Stimulated activated memory B cell treated with anti-CD40 and anti-IgM and Interleukin-4, amounts not matched to agents 10 μg/mL and 1 μg/mL and 100 μg/mL, for 72 hours (primary cell): ENCODE data around the gene UBAP1L.
A peak's percentile ranks its signal among the peaks of the same experiment; 100 is the strongest.
"Not testable (repeated sequence)": the region's sequence is repeated elsewhere in the genome, so short reads cannot be mapped to it uniquely, and the experiment has no call there.

Experiments
- ATAC-seq: fragments of 150-1000 bp; cut with Tn5 transposase; 2 replicates; pipeline ENCODE4 v1.10.0; 2021
- H3K27ac Mint-ChIP-seq: one replicate; pipeline ENCODE4 v1.8.0; 2022; ENCODE audit warnings: mild to moderate bottlenecking, mixed read lengths
- H3K27me3 Mint-ChIP-seq: one replicate; pipeline ENCODE4 v1.8.0; 2022; ENCODE audit warnings: mixed read lengths
- H3K36me3 Mint-ChIP-seq: one replicate; pipeline ENCODE4 v1.8.0; 2022; ENCODE audit warnings: mixed read lengths
- H3K4me1 Mint-ChIP-seq: one replicate; pipeline ENCODE4 v1.8.0; 2022; ENCODE audit warnings: mixed read lengths
- H3K4me3 Mint-ChIP-seq: one replicate; pipeline ENCODE4 v1.8.0; 2022; ENCODE audit warnings: mild to moderate bottlenecking, moderate library complexity, mixed read lengths
- H3K9me3 Mint-ChIP-seq: one replicate; pipeline ENCODE4 v1.8.0; 2022; ENCODE audit warnings: mixed read lengths

UBAP1L gene

GRCh38 chr15:65115086-65115485 is at the start of gene UBAP1L:
Gene UBAP1L (minus strand): TSS chr15:65115200. CDS start chr15:65106215, 8,985 bp downstream.
- H3K27me3 Mint-ChIP-seq, result no peaks in the 10 kb centered on the region
- H3K9me3 Mint-ChIP-seq, result no peaks in the 10 kb centered on the region
- ATAC-seq, result no peak
- no peaks in the 10 kb centered on the region for H3K4me1 Mint-ChIP-seq
- no peak within 1 kb of the TSS for H3K4me3 Mint-ChIP-seq
- no peak within 1 kb of the TSS for H3K27ac Mint-ChIP-seq
- H3K36me3 Mint-ChIP-seq, result peaks cover 45% of the 10 kb centered on the region

GRCh38 chr15:65164139-65164538 is 49.1 kb upstream of the UBAP1L start:
- Mint-ChIP-seq H3K27ac (no peak overlapping the region), H3K27me3 (no peaks in the 10 kb centered on the region), H3K4me3 (no peak overlapping the region), H3K36me3 (peaks cover 9% of the 10 kb centered on the region), H3K4me1 (no peaks in the 10 kb centered on the region), H3K9me3 (no peaks in the 10 kb centered on the region)
- no peak for ATAC-seq

- no peak overlapping the region for H3K4me3 Mint-ChIP-seq
- no peak overlapping the region for H3K27ac Mint-ChIP-seq
- H3K27me3 Mint-ChIP-seq, result no peaks in the 10 kb centered on the region
- no peaks in the 10 kb centered on the region for H3K9me3 Mint-ChIP-seq
- peaks cover 9% of the 10 kb centered on the region for H3K36me3 Mint-ChIP-seq
- no peak for ATAC-seq
- H3K4me1 Mint-ChIP-seq, result no peaks in the 10 kb centered on the region
These were observed 48.0 kb upstream of the UBAP1L start for GRCh38 chr15:65163041-65163440.

- ATAC-seq, result no peak
- peaks cover 53% of the 10 kb centered on the region for H3K36me3 Mint-ChIP-seq
These were observed 41.7 kb upstream of the UBAP1L start for GRCh38 chr15:65156692-65157091.

GRCh38 chr15:65154720-65155119 is 39.7 kb upstream of the UBAP1L start:
- no peaks in the 10 kb centered on the region for H3K4me1 Mint-ChIP-seq
- H3K36me3 Mint-ChIP-seq, result peaks cover 49% of the 10 kb centered on the region
- H3K4me3 Mint-ChIP-seq, result no peak overlapping the region
- no peak for ATAC-seq
- no peak overlapping the region for H3K27ac Mint-ChIP-seq
- no peaks in the 10 kb centered on the region for H3K27me3 Mint-ChIP-seq
- no peaks in the 10 kb centered on the region for H3K9me3 Mint-ChIP-seq

More at GRCh38 chr15:65156692-65157091, 41.7 kb upstream of the UBAP1L start:
- Mint-ChIP-seq H3K4me3 (no peak overlapping the region), H3K4me1 (no peaks in the 10 kb centered on the region), H3K27ac (no peak overlapping the region), H3K27me3 (no peaks in the 10 kb centered on the region), H3K9me3 (no peaks in the 10 kb centered on the region)

- H3K27me3 Mint-ChIP-seq, result no peaks in the 10 kb centered on the region
- H3K4me3 Mint-ChIP-seq, result no peak overlapping the region
- no peak overlapping the region for H3K27ac Mint-ChIP-seq
- ATAC-seq, result no peak
- H3K36me3 Mint-ChIP-seq, result peaks cover 40% of the 10 kb centered on the region
- H3K9me3 Mint-ChIP-seq, result no peaks in the 10 kb centered on the region
- H3K4me1 Mint-ChIP-seq, result no peaks in the 10 kb centered on the region
These were observed 32.9 kb upstream of the UBAP1L start for GRCh38 chr15:65147902-65148301.

GRCh38 chr15:65146438-65146837 is 31.4 kb upstream of the UBAP1L start:
- H3K4me1 Mint-ChIP-seq, result no peaks in the 10 kb centered on the region
- H3K27me3 Mint-ChIP-seq, result no peaks in the 10 kb centered on the region
- H3K27ac Mint-ChIP-seq, result no peak overlapping the region
- H3K9me3 Mint-ChIP-seq, result no peaks in the 10 kb centered on the region
- no peak for ATAC-seq
- no peak overlapping the region for H3K4me3 Mint-ChIP-seq
- H3K36me3 Mint-ChIP-seq, result peaks cover 26% of the 10 kb centered on the region

GRCh38 chr15:65138631-65139030 is 23.6 kb upstream of the UBAP1L start:
- not testable (repeated sequence) for H3K36me3 Mint-ChIP-seq, ATAC-seq, H3K9me3 Mint-ChIP-seq, H3K27me3 Mint-ChIP-seq, H3K4me3 Mint-ChIP-seq, H3K27ac Mint-ChIP-seq
- peaks cover 10% of the 10 kb centered on the region for H3K4me1 Mint-ChIP-seq

- not testable (repeated sequence) for H3K36me3 Mint-ChIP-seq, ATAC-seq, H3K9me3 Mint-ChIP-seq, H3K27me3 Mint-ChIP-seq, H3K4me3 Mint-ChIP-seq, H3K27ac Mint-ChIP-seq
- peaks cover 11% of the 10 kb centered on the region for H3K4me1 Mint-ChIP-seq
These were observed 22.9 kb upstream of the UBAP1L start for GRCh38 chr15:65137893-65138292.

- not testable (repeated sequence) for H3K27ac Mint-ChIP-seq, H3K4me3 Mint-ChIP-seq, ATAC-seq, H3K27me3 Mint-ChIP-seq, H3K36me3 Mint-ChIP-seq, H3K9me3 Mint-ChIP-seq
- peaks cover 17% of the 10 kb centered on the region for H3K4me1 Mint-ChIP-seq
These were observed 22.1 kb upstream of the UBAP1L start for GRCh38 chr15:65137089-65137488.

GRCh38 chr15:65134538-65134937 is 19.5 kb upstream of the UBAP1L start:
- peaks cover 14% of the 10 kb centered on the region for H3K36me3 Mint-ChIP-seq
- peak overlapping the region; percentile 86 for H3K4me3 Mint-ChIP-seq
- no peaks in the 10 kb centered on the region for H3K27me3 Mint-ChIP-seq
- ATAC-seq, result no peak
- peaks cover 31% of the 10 kb centered on the region for H3K4me1 Mint-ChIP-seq
- H3K27ac Mint-ChIP-seq, result no peak overlapping the region
- H3K9me3 Mint-ChIP-seq, result peaks cover 6% of the 10 kb centered on the region

- Mint-ChIP-seq H3K27ac (peak within 1 kb of the TSS; percentile 83), H3K4me3 (peak within 1 kb of the TSS; percentile 86), H3K36me3 (peaks cover 18% of the 10 kb centered on the region), H3K9me3 (peaks cover 6% of the 10 kb centered on the region), H3K27me3 (no peaks in the 10 kb centered on the region), H3K4me1 (peaks cover 31% of the 10 kb centered on the region)
- ATAC-seq, result peak; percentile 98
These were observed 18.7 kb upstream of the UBAP1L start, which contains the start of gene PDCD7 for GRCh38 chr15:65133548-65134200. Gene PDCD7 (minus strand): TSS chr15:65133808. CDS start chr15:65133781, 27 bp downstream.

GRCh38 chr15:65132878-65133547 is 18.0 kb upstream of the UBAP1L start:
- ATAC-seq, result peak; percentile 78
- no peaks in the 10 kb centered on the region for H3K27me3 Mint-ChIP-seq
- H3K9me3 Mint-ChIP-seq, result peaks cover 6% of the 10 kb centered on the region
- H3K4me1 Mint-ChIP-seq, result peaks cover 31% of the 10 kb centered on the region
- peak overlapping the region; percentile 86 for H3K4me3 Mint-ChIP-seq
- H3K27ac Mint-ChIP-seq, result peak overlapping the region; percentile 83
- peaks cover 22% of the 10 kb centered on the region for H3K36me3 Mint-ChIP-seq

- no peak overlapping the region for H3K4me3 Mint-ChIP-seq
- peaks cover 28% of the 10 kb centered on the region for H3K36me3 Mint-ChIP-seq
- no peak for ATAC-seq
- no peak overlapping the region for H3K27ac Mint-ChIP-seq
- no peaks in the 10 kb centered on the region for H3K27me3 Mint-ChIP-seq
- H3K4me1 Mint-ChIP-seq, result peaks cover 31% of the 10 kb centered on the region
- no peaks in the 10 kb centered on the region for H3K9me3 Mint-ChIP-seq
These were observed 15.9 kb upstream of the UBAP1L start for GRCh38 chr15:65130941-65131340.

- Mint-ChIP-seq H3K4me1 (no peaks in the 10 kb centered on the region), H3K36me3 (peaks cover 45% of the 10 kb centered on the region), H3K9me3 (no peaks in the 10 kb centered on the region), H3K27me3 (no peaks in the 10 kb centered on the region), H3K4me3 (no peak overlapping the region), H3K27ac (no peak overlapping the region)
- ATAC-seq, result no peak
These were observed 542 bp upstream of the UBAP1L start for GRCh38 chr15:65115542-65115941.

- Mint-ChIP-seq H3K9me3 (no peaks in the 10 kb centered on the region), H3K27me3 (no peaks in the 10 kb centered on the region), H3K4me1 (no peaks in the 10 kb centered on the region), H3K4me3 (no peak overlapping the region), H3K27ac (no peak overlapping the region), H3K36me3 (peaks cover 50% of the 10 kb centered on the region)
- ATAC-seq, result no peak
These were observed 4.2 kb downstream of the UBAP1L start for GRCh38 chr15:65110676-65111292.
